ENCODE results near the gene CHN2. TPM values are rescaled to one million over a fixed set of nuclear protein-coding genes. Genes with fewer than 3 reads are reported as not detected.
A peak's percentile ranks its signal among the peaks of the same experiment; 100 is the strongest.

The CHN2 gene
- polyA plus RNA-seq, 1 of the 3 experiments (the other 2 are of a cell fraction) = 0.02 TPM

GRCh38 chr7:29345590-29345989 lies 151.0 kb downstream of the CHN2 start:
- CTCF ChIA-PET = interaction anchor here (0.6 to 11.4 kb wide), 46 partner anchors 9 to 423 kb away, joined by 3 to 185 read pairs (median 4); partner anchors contain the start of genes CHN2, CPVL and TRIL
- 54% methylated on average over 9 of the region's 9 CpGs for WGBS (ENCODE audit: low lambda C conversion rate)
- peak; percentile 63 for DNase-seq

GRCh38 chr7:29346231-29346978 lies 151.8 kb downstream of the CHN2 start:
- Histone ChIP-seq H3K4me1 (ENCODE audit: control insufficient read depth in 1 of 2, insufficient read depth in 2 of 2, low read depth in 1 of 2, low read length in 1 of 2) (peaks cover 4% of the 10 kb centered on the region in 2 experiments; a peak in 1 of 4 replicates), H4K20me1 (ENCODE audit: insufficient read depth) (no peaks in the 10 kb centered on the region), H2AFZ (ENCODE audit: low read depth) (no peak overlapping the region), H3K9ac (no peak overlapping the region), H3K27ac (ENCODE audit: low read depth in 2 of 2, low read length in 1 of 2) (no peak overlapping the region), H3K9me2 (no peaks in the 10 kb centered on the region), H3K79me2 (ENCODE audit: insufficient read depth) (no peaks in the 10 kb centered on the region), H3K4me3 (ENCODE audit: low read depth in 2 of 2, low read length in 1 of 2) (no peak overlapping the region), H3K4me2 (no peak overlapping the region), H3K9me3 (no peaks in the 10 kb centered on the region), H3K36me3 (replicated peaks in 1 of 2; ENCODE audit: control insufficient read depth in 1 of 2, insufficient read depth in 2 of 2, low read length in 1 of 2) (no peaks in the 10 kb centered on the region), H3F3A (replicated peaks; ENCODE audit: insufficient read depth) (no peaks in the 10 kb centered on the region), H3K27me3 (ENCODE audit: insufficient read depth) (no peaks in the 10 kb centered on the region)
- CTCF ChIA-PET = interaction anchor here (0.5 to 11.4 kb wide), 29 partner anchors 10 to 434 kb away, joined by 3 to 185 read pairs (median 5); partner anchors contain the start of genes CHN2, CPVL and TRIL
- 68% methylated on average over 8 of the region's 8 CpGs for WGBS (ENCODE audit: low lambda C conversion rate)
- POLR2A ChIA-PET = interaction anchor here (1.1 kb wide), 1 partner anchor 390 kb away, joined by 3 read pairs; no protein-coding TSS in a partner anchor
- DNase-seq = no peak
- TF ChIP-seq TCF12 (IDR thresholded peaks at IDR 0.05) (no peak), ELF1 (IDR thresholded peaks at IDR 0.05) (no peak), USF1 (IDR thresholded peaks at IDR 0.05; ENCODE audit: borderline replicate concordance, low read depth) (no peak), USF2 (IDR thresholded peaks at IDR 0.05; ENCODE audit: borderline replicate concordance, low read depth, low read length) (no peak), SMC3 (IDR thresholded peaks at IDR 0.05; ENCODE audit: low read depth, low read length) (no peak), RAD21 (IDR thresholded peaks at IDR 0.05; ENCODE audit: low read length) (no peak), EZH2phosphoT487 (IDR thresholded peaks at IDR 0.05; ENCODE audit: borderline replicate concordance, low read depth) (no peak), YY1 (IDR thresholded peaks at IDR 0.05; ENCODE audit: low read depth) (no peak), FOXM1 (IDR thresholded peaks at IDR 0.05; ENCODE audit: low read depth) (no peak), MXI1 (IDR thresholded peaks at IDR 0.05; ENCODE audit: low read depth, low read length) (no peak), RXRA (IDR thresholded peaks at IDR 0.05; ENCODE audit: borderline replicate concordance, low read depth) (no peak), TAF1 (IDR thresholded peaks at IDR 0.05; ENCODE audit: borderline replicate concordance, low read depth, low read length) (no peak), MEF2A (IDR thresholded peaks at IDR 0.05; ENCODE audit: borderline replicate concordance, low read depth) (no peak)

More at GRCh38 chr7:29345590-29345989, 151.0 kb downstream of the CHN2 start:
- Histone ChIP-seq H3K4me3 (ENCODE audit: low read depth in 2 of 2, low read length in 1 of 2) (no peak overlapping the region), H3K4me1 (ENCODE audit: control insufficient read depth in 1 of 2, insufficient read depth in 2 of 2, low read depth in 1 of 2, low read length in 1 of 2) (peaks cover 4% of the 10 kb centered on the region in 2 experiments; a peak in 1 of 4 replicates), H3K27me3 (ENCODE audit: insufficient read depth) (no peaks in the 10 kb centered on the region), H3K9ac (no peak overlapping the region), H3K36me3 (replicated peaks in 1 of 2; ENCODE audit: control insufficient read depth in 1 of 2, insufficient read depth in 2 of 2, low read length in 1 of 2) (no peaks in the 10 kb centered on the region), H3K27ac (ENCODE audit: low read depth in 2 of 2, low read length in 1 of 2) (no peak overlapping the region), H2AFZ (ENCODE audit: low read depth) (no peak overlapping the region), H3K4me2 (no peak overlapping the region), H3K9me2 (no peaks in the 10 kb centered on the region), H4K20me1 (ENCODE audit: insufficient read depth) (no peaks in the 10 kb centered on the region), H3K79me2 (ENCODE audit: insufficient read depth) (no peaks in the 10 kb centered on the region), H3F3A (replicated peaks; ENCODE audit: insufficient read depth) (no peaks in the 10 kb centered on the region), H3K9me3 (no peaks in the 10 kb centered on the region)
- POLR2A ChIA-PET = interaction anchor here (1.1 kb wide), 1 partner anchor 389 kb away, joined by 3 read pairs; no protein-coding TSS in a partner anchor
- TF ChIP-seq CTCF (IDR thresholded peaks at IDR 0.05) (peak; percentile 37), TAF1 (IDR thresholded peaks at IDR 0.05; ENCODE audit: borderline replicate concordance, low read depth, low read length) (no peak), RAD21 (IDR thresholded peaks at IDR 0.05; ENCODE audit: low read length) (peak; percentile 93), NRF1 (IDR thresholded peaks at IDR 0.05; ENCODE audit: low read depth, low read length) (no peak), SMC3 (IDR thresholded peaks at IDR 0.05; ENCODE audit: low read depth, low read length) (peak; percentile 84), GATA2 (CRISPR knock-in tag; IDR thresholded peaks at IDR 0.05) (no peak), MXI1 (IDR thresholded peaks at IDR 0.05; ENCODE audit: low read depth, low read length) (0 out of 2 replicates have a peak, but pooled peaks have one; percentile 26), USF1 (IDR thresholded peaks at IDR 0.05; ENCODE audit: borderline replicate concordance, low read depth) (no peak), MAX (IDR thresholded peaks at IDR 0.05; ENCODE audit: low read depth) (no peak)
